GM21529 (cell line): ENCODE measurements around the gene GRIK1.

Experiments used
- ATAC-seq: cut with Tn5 transposase; IDR thresholded peaks from one replicate; pipeline ENCODE4 v1.9.1; 2021; ENCODE audit not compliant: unreplicated experiment

GRIK1 gene

GRCh38 chr21:29675451-29675850, 264.3 kb downstream of the GRIK1 start:
- ATAC-seq = no peak

- no peak for ATAC-seq
These were observed 265.5 kb downstream of the GRIK1 start for GRCh38 chr21:29674343-29674742.

GRCh38 chr21:29673096-29673610, 266.6 kb downstream of the GRIK1 start:
- no peak for ATAC-seq

GRCh38 chr21:29671728-29672127, 268.1 kb downstream of the GRIK1 start:
- ATAC-seq = no peak

GRCh38 chr21:29670228-29670627, 269.6 kb downstream of the GRIK1 start:
- ATAC-seq = no peak

GRCh38 chr21:29669416-29669815, 270.4 kb downstream of the GRIK1 start:
- no peak for ATAC-seq

- no peak for ATAC-seq
These were observed 272.1 kb downstream of the GRIK1 start for GRCh38 chr21:29667651-29668050.

GRCh38 chr21:29664615-29665014, 275.2 kb downstream of the GRIK1 start:
- ATAC-seq = no peak

GRCh38 chr21:29661672-29662442, 277.9 kb downstream of the GRIK1 start:
- no peak for ATAC-seq

- no peak for ATAC-seq
These were observed 279.6 kb downstream of the GRIK1 start for GRCh38 chr21:29660047-29660720.

- no peak for ATAC-seq
These were observed 280.9 kb downstream of the GRIK1 start for GRCh38 chr21:29658934-29659203.

- no peak for ATAC-seq
These were observed 281.4 kb downstream of the GRIK1 start for GRCh38 chr21:29658177-29658933.

GRCh38 chr21:29657240-29657989, 282.4 kb downstream of the GRIK1 start:
- ATAC-seq = no peak

- ATAC-seq = no peak
These were observed 283.1 kb downstream of the GRIK1 start for GRCh38 chr21:29656504-29657239.

GRCh38 chr21:29655577-29655976, 284.2 kb downstream of the GRIK1 start:
- ATAC-seq = no peak

- no peak for ATAC-seq
These were observed 284.9 kb downstream of the GRIK1 start for GRCh38 chr21:29654855-29655254.

GRCh38 chr21:29654203-29654602, 285.6 kb downstream of the GRIK1 start:
- no peak for ATAC-seq

- no peak for ATAC-seq
These were observed 289.2 kb downstream of the GRIK1 start for GRCh38 chr21:29650523-29651022.

- ATAC-seq = no peak
These were observed 290.4 kb downstream of the GRIK1 start for GRCh38 chr21:29649406-29649814.

GRCh38 chr21:29648710-29649240, 291.0 kb downstream of the GRIK1 start:
- no peak for ATAC-seq
